ENCODE results near the gene PWWP2A.

- no peak for TF ChIP-seq CTCF (IDR thresholded peaks at IDR 0.05 in 2 of 3, conservative IDR thresholded peaks at IDR 0.05 in 1 of 3; ENCODE audit: borderline replicate concordance in 1 of 3, insufficient read depth in 1 of 3, low read depth in 2 of 3, low read length in 2 of 3)
- no peak for TF ChIP-seq EZH2phosphoT487 (IDR thresholded peaks at IDR 0.05; ENCODE audit: borderline replicate concordance)
- TF ChIP-seq FOSL1 (IDR thresholded peaks at IDR 0.05; ENCODE audit: low read depth): no peak
- TF ChIP-seq POLR2A (IDR thresholded peaks at IDR 0.05; ENCODE audit: borderline replicate concordance, extremely low read depth, insufficient read depth, insufficient read length): no peak
- no peak for TF ChIP-seq JUND (IDR thresholded peaks at IDR 0.05)
- no peak for TF ChIP-seq EGR1 (IDR thresholded peaks at IDR 0.05; ENCODE audit: low read depth)
- TF ChIP-seq CEBPB (IDR thresholded peaks at IDR 0.05; ENCODE audit: low read depth): no peak
- no peak for TF ChIP-seq ZNF274 (IDR thresholded peaks at IDR 0.05; ENCODE audit: low read depth, low read length)
- TF ChIP-seq SIN3A (IDR thresholded peaks at IDR 0.05; ENCODE audit: low read depth): no peak
Measured at GRCh38 chr5:160057256-160057655, 62.0 kb downstream of the PWWP2A start.

Measured in HCT116 (cell line).